HG03354 (cell line): ENCODE measurements around the gene HHIP.

ENCODE experiments used
- ATAC-seq: cut with Tn5 transposase; IDR thresholded peaks from one replicate; pipeline ENCODE4 v1.9.1; 2021; ENCODE audit warnings: mild to moderate bottlenecking; ENCODE audit not compliant: unreplicated experiment, poor library complexity, severe bottlenecking

The HHIP gene

GRCh38 chr4:144655491-144655890 lies 9.5 kb downstream of the HHIP start:
- no peak for ATAC-seq

- no peak for ATAC-seq
Observed at GRCh38 chr4:144656850-144657249, 10.9 kb downstream of the HHIP start.

GRCh38 chr4:144658015-144658567 lies 12.1 kb downstream of the HHIP start:
- no peak for ATAC-seq

- no peak for ATAC-seq
Observed at GRCh38 chr4:144658903-144659302, 12.9 kb downstream of the HHIP start.

GRCh38 chr4:144659447-144659846 lies 13.5 kb downstream of the HHIP start:
- no peak for ATAC-seq

- no peak for ATAC-seq
Observed at GRCh38 chr4:144663834-144664475, 18.0 kb downstream of the HHIP start.

GRCh38 chr4:144666539-144667175 lies 20.7 kb downstream of the HHIP start:
- ATAC-seq = no peak

GRCh38 chr4:144667500-144667899 lies 21.5 kb downstream of the HHIP start:
- ATAC-seq = no peak

- ATAC-seq = no peak
Observed at GRCh38 chr4:144670776-144671175, 24.8 kb downstream of the HHIP start.

GRCh38 chr4:144674711-144675110 lies 28.8 kb downstream of the HHIP start:
- no peak for ATAC-seq

- ATAC-seq = no peak
Observed at GRCh38 chr4:144681806-144682205, 35.9 kb downstream of the HHIP start.

- ATAC-seq = no peak
Observed at GRCh38 chr4:144683516-144683915, 37.6 kb downstream of the HHIP start.

GRCh38 chr4:144685911-144686310 lies 40.0 kb downstream of the HHIP start:
- ATAC-seq = no peak

GRCh38 chr4:144686921-144687320 lies 41.0 kb downstream of the HHIP start:
- no peak for ATAC-seq

- ATAC-seq = no peak
Observed at GRCh38 chr4:144687466-144687865, 41.5 kb downstream of the HHIP start.

GRCh38 chr4:144688035-144688569 lies 42.1 kb downstream of the HHIP start:
- ATAC-seq = no peak

GRCh38 chr4:144689125-144689524 lies 43.2 kb downstream of the HHIP start:
- ATAC-seq = no peak

- no peak for ATAC-seq
Observed at GRCh38 chr4:144695721-144696120, 49.8 kb downstream of the HHIP start.

- no peak for ATAC-seq
Observed at GRCh38 chr4:144696376-144696775, 50.4 kb downstream of the HHIP start.

GRCh38 chr4:144699565-144699964 lies 53.6 kb downstream of the HHIP start:
- no peak for ATAC-seq

GRCh38 chr4:144701683-144702233 lies 55.8 kb downstream of the HHIP start:
- no peak for ATAC-seq
